Amniotic epithelial cell (primary cell): ENCODE data around the gene SNED1.

Source experiments
- DNase-seq: peaks from one replicate; pipeline ENCODE4 v3.0.0-alpha.2; 2010; ENCODE audit warnings: low read depth

SNED1 gene

DNA sequence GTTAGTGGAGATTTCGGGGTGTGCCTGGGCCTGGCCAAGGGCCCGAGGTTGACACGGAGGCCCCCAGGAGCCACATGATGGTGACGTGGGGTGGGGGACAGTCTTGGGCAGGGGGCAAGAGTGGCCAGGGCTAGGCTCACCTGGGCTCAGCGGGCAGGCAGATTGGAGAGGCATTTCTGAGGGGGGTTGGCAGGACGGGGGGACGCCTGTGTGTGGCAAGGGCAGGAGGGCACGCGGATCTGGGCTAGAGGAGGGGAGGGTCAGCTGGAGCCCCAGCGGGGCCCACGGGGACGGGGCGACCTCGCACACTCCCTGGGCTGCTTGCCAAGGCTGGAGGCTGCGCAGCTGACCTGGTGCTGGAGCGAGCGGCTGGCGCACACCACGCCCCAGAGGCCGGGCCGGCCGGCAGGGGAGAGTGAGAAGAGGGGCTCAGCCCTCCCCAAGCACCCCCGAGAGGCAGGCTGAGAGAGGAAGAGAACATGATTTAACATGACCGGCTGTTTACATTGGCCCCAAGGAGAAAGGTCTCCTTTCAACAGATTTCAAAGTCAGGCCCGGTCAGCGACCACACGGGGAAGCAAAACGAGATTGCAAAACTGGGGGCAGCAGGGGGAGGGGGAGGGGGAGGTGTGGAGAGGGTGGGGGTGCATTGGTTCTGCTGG is 38.0 kb upstream of the SNED1 start:
- peak; percentile 77 for DNase-seq

DNA sequence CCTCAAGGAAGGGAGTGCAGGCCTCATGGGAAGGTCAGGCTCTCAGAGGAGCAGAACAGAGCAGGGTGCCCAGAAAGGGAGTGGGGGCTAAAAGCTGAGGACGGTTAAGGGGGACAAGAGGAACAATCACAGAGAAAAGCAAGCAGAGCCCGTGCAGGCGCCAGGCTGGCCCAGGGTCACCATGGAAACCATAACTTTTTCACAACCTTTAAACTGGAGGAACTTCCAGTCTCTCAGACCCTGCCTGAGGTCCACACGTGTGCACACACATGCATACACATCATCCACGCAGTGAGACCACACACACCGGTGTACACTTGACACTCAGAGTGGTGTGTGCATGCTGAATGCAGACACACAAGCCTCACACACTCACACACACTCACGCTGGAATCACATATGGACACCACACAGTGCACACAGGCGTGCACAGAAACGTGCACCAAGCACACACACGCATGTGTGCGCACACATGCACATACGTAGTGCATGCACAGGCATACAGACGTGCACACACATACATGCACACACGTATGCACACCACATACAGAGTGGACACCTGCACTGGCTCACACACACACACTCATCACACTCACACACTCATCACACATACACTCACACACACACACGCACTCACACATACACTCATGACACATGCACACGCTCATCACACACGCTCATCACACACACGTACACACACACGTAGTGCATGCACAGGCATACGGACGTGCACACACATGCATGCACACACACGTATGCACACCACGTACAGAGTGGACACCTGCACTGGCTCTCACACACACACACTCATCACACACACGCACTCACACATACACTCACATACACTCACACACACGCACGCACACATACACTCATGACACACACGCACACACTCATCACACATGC is 37.2 kb upstream of the SNED1 start:
- DNase-seq: peak; percentile 44

DNA sequence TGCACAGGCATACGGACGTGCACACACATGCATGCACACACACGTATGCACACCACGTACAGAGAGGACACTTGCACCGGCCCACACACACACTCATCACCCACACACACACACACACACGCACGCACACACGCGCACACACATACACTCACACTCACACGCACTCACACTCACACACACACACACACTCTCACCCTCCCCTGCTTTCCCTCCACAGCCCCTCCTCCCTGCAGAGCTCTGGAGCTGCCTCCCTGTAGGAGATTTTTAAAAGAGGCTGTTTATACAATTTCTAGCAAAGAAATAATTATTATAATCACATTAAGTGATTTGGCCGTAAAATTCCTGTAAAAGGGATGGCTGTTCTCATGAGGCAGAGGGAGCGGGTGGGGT is 36.5 kb upstream of the SNED1 start:
- DNase-seq: no peak

DNA sequence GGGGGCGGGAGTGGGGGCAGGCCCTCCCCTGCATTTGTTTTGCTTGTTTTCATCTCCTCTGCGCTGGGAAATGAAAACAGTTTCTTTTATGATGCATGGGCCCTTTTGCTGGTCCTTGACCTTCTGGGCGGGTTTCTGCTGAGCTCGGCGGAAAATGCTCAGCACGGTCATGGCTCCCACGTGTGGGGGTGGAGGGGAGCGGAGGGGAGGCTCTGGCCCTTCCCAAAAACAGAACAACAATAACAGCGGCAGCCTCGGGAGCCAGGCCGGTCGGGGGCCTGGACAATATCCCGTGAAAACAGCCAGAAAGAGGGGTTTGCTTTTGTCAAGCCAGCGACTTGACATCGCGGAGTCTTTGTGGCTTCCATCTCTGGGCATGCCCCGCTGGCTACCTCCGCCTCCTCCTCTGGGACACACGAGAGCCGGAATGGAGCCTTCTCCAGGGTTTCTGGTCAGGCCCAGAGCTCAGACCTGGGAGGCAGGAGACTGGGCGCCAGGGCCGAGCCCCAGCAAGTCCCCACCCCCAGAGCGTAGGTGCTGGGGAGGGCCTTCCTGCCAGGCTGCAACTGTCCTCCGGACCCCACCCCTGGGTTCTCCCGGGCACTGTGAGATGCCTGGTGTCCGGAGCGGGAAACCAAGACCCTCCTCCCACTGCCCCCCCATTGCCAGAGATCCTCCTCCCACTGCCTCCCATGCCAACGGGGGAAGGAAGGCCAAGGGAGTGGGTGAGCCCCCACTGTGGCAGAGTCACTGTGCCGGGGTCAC is 35.9 kb upstream of the SNED1 start:
- DNase-seq: peak; percentile 35

DNA sequence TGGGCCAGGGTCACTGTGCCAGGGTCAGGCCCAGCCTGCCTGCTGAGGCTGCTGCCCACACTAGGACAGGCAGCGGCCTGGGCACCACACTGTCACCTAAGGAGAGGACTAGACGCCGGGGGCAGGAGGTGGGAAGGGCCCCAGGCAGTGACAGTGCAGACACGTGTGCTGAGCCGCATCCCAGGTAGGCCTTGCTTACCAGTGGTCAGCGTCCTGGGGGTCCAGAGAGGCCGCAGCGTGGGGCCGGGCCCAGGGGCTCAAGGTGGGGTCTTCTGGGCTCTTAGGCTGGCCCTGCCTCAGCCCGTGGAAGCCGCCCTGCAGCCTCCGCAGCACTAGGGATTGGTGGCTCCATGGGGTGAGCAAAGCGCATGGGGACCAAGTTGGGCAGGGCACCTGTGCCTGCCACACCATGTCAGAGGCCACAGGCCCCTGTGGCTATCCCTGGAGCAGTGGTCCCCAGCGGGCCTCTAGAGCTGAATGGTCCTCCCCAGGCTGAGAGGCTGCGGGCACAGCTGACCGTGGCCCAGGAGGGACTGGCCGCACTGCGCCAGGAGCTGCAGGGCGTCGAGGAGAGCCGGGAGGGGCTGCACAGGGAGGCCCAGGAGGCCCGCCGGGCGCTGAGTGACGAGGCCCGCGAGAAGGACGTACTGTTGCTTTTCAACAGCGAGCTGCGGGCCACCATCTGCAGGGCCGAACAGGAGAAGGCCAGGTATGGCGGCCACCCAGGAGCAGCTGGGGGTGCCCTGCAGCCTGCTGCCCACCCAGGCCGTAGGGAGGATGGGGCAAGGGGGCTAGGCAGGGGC is 35.2 kb upstream of the SNED1 start:
- DNase-seq: no peak

DNA sequence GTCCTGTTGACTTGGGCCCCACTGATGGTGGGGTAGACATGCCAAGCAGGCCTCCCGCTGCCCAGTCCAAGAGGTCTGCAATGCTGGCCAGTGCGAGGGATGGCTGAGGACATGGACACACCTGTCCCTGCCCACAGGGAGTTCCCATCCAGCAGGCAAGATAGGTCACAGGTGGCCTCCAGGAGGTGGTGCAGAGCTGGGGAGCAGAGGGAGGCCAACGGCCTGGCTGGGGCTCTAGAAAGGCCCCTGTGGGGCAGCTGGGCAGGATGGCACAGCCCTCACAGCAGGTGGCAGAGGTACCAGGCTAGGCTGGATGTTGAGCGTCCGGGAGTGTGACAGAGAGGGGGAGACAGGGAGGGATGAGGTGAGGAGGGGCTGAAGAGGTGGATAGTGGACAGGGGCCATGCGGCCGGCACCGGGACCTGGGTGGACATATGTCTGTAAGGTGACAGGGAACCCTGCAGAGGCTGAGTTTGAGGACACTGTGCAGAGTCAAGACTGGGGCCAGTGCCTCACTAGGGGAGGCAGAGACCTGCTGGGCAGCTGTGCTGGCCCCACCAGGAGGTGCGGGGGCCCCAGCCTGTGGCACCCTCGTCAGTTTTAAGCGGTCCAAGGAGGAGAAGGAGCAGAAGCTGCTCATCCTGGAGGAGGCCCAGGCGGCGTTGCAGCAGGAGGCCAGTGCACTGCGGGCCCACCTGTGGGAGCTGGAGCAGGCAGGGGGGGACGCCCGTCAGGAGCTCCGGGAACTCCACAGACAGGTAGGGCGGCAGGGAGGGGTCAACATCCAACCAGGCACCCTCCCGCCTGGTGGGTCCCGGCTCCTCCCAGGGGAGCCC is 34.3 kb upstream of the SNED1 start:
- no peak for DNase-seq

DNA sequence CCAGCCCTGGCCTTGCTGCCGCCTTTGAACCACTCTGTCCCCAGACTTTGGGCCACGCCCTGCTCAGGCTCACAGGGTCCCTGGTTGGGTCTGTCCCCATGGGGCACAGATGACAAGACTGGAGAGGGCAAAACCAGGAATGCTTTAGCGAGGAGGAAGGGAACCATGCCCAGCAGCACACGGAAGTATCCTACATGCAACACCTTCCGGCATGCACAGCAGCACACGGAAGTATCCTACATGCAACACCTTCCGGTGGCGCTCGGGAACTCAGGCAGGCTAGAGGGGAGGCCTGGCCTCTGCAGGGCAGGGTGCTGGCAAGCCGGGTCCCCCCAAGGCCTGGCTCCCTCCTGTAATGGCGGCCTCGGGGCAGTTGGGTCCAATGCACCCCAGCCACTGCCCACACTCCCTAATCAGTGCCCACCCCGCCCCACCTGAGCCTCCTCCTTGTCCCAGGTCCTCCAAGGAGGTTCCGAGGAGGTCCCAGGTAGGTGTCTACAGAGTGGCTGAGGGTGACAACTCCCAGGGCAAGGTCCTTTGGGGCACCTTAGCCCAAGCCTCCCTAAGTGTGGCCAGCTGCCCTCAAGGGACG is 33.6 kb upstream of the SNED1 start:
- DNase-seq: no peak

DNA sequence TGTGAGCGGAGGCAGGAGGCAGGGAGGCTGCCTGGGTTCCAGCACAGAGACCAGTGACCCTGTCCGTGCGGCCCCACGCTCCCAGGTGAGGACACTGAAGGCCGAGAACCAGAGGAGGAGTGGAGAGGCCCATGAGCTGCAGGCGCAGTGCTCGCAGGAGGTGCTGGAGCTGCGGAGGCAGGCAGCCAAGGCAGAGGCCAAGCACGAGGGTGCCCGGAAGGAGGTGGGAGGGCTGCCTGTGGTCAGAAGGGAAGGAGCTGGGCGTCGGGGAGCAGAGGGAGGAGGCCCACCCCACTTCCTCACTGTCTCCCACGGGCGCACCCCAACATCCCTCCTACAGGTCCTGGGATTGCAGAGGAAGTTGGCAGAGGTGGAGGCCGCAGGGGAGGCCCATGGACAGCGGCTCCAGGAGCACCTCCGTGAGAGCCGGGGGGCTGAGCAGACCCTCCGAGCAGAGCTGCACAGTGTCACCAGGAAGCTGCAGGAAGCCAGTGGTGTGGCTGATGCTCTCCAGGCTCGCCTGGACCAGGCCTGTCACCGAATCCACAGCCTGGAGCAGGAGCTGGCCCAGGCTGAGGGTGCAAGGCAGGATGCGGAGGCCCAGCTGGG is 33.0 kb upstream of the SNED1 start:
- no peak for DNase-seq

DNA sequence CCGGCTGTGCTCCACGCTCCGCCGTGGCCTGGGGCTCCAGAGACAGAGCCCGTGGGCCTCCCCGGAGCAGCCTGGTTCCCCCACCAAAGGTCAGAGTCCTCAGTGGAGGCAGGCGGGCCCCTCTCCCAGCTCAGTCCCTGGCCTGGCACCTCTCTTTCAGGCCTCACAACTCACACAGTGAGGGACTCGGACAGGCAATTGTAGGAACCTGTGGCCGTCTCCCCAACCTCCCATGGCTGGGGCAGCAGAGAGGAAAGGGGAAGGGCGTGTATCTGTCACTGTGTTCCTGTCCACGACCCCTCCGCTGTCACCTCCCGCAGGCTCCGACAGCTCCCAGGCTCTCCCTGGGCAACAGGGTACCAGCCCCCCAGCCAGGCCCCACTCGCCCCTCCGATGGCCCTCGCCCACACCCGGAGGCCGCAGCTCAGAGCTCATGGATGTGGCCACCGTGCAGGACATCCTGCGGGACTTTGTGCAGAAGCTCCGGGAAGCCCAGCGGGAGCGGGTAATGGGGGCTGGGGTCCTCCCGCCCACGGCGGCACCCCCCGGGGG is 32.4 kb upstream of the SNED1 start:
- no peak for DNase-seq

DNA sequence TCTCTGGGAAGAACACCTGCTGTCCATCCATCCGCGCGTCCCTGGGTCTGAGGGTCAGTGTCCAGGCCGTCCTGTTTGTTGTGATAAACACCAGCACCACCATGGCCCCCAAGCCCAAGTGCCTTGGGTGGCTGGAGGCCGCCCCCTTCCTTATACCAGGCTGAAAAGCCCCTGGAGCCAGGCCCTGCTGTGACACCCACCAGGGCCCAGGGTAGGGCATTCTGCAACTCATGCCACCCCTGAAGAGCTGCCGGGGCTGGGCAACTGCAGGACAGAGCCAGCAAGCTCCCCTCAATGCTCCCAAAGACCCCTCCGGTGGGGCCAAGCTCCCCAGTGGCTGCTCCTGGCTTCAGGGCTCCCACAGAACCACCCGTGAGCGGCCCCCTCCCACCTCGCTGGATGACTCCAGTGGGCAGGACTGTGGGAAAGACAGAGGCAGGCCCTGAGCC is 31.9 kb upstream of the SNED1 start:
- no peak for DNase-seq

DNA sequence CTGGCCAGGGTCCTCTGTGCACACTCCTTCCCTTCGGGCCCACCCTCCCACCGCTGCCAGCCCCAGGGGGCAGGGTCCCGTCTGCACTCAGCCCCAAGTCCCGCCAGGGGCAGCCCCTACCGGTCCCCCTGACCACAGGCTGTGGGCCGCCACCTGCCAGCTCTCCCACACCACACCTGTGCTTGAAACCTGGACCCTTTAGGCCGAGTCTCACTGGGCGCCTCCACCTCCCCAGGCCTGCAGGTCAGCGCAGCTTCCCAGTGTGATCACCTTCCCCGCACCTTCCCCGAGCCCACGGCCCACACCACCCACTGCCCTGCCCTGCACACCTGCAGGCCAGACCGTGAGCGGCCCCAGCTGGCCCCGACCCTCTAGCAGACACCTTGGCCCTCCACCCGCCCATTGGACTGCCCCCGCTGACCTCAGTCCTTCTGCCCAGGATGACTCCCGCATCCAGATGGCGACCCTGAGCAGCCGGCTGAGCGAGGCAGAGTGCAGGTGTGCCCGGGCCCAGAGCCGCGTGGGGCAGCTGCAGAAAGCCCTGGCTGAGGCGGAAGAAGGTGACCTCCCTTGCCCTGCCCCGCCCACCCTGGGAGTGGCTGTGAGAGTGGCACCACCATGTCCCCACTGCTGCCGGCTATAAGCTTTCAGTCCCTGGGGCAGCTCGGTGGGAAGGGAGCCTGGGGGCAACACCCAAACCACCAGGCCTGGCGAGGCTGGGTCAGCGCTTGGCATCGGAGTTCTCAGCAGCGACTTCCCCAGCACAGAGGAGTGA is 31.3 kb upstream of the SNED1 start:
- no peak for DNase-seq

DNA sequence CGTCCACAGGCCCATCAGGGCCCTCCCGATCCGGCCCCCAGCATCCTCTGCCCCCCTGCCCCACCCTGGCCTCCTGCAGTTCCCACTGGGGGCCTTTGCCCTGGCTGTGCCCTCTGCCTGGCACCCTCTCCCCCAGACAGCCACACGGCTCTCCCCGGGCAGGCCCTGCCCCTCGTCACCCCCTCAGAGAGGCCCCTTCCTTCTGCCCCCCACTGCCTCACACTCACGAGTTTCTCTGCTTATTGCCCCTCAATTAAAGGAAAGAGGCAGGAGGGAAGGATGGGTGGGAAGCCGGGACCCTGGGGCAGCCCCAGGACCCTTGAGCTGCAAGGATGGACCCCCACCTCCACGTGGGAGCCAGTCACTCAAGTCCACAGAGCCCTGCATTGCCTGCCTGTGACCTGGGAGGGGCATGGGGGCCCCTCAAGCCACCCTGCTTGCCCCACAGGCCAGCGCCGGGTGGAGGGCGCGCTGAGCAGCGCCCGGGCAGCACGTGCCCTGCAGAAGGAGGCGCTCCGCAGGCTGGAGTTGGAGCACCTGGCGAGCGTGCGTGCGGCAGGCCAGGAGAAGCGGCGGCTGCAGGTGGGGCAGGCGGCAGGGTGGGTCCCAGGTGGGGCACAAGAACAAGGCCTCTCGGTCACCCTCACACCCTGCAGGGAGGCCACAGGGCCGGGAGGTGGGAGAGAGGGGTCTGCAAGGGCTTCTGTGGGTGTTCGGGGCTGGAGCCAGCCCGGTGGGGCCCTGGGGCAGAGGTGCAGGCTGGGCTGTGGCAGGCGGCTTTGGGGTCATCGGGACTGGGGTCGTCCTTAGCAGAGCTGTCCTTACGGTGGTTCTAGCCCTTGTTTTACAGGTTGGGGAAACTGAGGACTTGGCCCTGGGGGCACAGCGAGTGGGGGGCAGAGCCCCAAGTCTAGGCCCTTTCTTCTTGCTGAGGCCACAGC is 30.5 kb upstream of the SNED1 start:
- no peak for DNase-seq

DNA sequence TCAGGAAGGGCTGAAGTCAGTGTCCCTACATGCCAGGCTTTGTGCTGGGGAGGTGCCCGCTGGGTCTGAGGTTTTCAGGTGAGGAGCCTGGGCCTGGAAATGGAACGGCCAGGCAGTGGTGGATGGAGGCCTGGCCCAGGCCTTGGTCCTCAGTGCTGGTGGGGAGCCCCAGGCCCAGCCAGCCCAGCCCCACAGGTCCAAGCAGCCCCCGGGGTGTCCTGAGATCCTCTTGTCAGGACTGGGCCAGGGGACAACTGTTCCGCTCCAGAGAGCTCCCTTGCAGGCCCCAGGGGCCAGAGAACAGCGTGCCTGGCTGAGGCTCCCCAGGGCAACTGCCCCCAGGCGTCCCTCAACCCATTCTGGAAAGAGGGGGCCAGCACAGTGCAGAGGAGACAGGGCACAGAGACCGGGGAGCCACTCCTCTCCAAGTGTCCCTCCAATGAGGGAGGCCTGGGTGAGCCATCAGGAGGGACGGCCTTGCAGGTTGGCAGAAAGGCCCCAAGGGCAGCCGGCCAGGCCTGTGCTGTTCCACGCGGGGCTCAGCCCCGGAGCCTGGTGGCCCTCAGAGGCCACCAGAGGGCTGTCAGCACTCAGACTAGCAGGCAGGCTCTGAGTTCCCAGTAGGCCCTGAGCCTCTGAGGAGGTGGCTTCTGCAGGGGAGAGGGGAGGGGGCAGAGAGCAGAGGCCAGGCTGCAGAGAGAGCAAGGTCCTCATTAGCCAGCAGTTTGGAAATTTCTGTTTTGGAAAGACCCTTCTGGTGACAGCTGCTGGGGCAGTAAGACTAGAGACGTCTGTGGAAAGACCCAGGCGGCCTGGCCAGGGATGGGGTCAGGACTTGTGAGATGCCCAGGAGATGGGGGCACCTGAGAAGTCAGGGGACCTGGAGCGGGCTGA is 29.4 kb upstream of the SNED1 start:
- no peak for DNase-seq

DNA sequence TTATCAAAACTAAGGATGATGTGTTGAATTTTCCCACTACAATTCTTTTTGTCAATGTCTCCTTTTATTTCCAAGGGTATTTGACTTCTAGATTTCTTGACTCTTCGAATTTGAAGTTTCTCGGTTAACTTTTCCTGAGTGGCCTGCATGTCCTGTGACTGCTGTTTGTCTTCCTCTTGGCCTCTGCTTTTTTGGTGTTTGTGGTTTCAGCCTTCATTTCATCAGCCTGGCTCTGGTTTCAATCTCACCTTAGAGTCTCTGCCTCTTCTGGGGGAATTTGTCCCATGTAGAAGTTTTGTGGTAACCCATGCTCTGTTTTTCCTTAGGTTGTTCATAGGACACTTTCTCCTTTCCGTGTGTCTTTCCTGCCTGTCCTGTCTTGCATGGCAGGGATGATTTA is 28.3 kb upstream of the SNED1 start:
- DNase-seq: no peak

DNA sequence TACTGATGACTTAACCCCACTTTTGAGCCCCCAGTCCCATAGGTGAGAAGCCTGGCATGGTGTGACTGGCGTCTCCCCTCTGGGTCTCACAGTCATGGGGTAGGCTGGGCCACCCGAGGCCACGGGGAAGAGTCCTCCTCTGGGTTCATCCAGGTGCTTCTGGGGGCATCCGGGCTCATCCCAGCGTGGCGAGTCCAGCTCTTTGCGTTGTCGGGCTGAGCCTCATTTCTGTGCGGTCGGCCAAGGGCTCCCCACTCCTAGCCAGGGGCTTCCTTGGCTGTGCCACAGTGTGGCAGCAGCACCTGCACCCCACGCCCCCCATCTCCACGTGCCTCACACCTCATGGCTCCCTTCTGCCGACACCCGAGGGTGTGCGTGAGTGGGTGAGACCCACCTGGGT is 27.6 kb upstream of the SNED1 start:
- DNase-seq: no peak

DNA sequence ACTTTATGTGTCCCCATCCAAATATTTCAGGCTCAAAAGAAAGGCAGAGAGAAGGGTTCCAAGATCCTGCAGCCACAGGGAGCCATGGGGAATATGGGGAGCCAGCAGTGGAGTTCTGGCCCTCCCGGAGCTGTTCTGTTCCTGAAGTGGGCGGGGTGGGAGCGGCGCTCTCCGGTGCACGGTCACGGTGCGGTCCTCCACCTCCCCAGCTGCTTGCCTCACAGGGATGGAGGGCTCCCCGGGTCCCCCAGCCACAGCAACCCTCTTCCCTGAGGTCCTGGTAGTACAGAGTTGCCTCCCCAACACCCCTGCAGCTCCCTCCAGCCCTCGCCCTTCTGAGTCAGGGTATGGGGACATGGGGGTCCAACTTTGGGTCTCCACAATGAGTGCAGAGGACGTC is 26.2 kb upstream of the SNED1 start:
- DNase-seq: no peak
